HG03095 (cell line): ENCODE measurements around the gene LENG1.
"Not testable (repeated sequence)": the region's sequence is repeated elsewhere in the genome, so short reads cannot be mapped to it uniquely, and the experiment has no call there.

Source experiments
- ATAC-seq: cut with Tn5 transposase; IDR thresholded peaks from one replicate; pipeline ENCODE4 v1.9.1; 2021; ENCODE audit warnings: moderate library complexity; ENCODE audit not compliant: unreplicated experiment

LENG1 gene

GRCh38 chr19:54189735-54190502 is 30.4 kb upstream of the LENG1 start:
- ATAC-seq, result peak; percentile 40

- peak; percentile 10 for ATAC-seq
Measured at GRCh38 chr19:54189145-54189734, 29.7 kb upstream of the LENG1 start, which contains the start of gene MBOAT7. TSS of gene MBOAT7 (minus strand) at chr19:54189580. CDS start at chr19:54188508, 1,072 bp downstream.

- ATAC-seq, result no peak
Measured at GRCh38 chr19:54188215-54188871, 28.8 kb upstream of the LENG1 start.

- ATAC-seq, result no peak
Measured at GRCh38 chr19:54186934-54187381, 27.4 kb upstream of the LENG1 start.

GRCh38 chr19:54186351-54186750 is 26.8 kb upstream of the LENG1 start:
- no peak for ATAC-seq

- no peak for ATAC-seq
Measured at GRCh38 chr19:54183431-54183830, 23.9 kb upstream of the LENG1 start.

- not testable (repeated sequence) for ATAC-seq
Measured at GRCh38 chr19:54181894-54182293, 22.4 kb upstream of the LENG1 start.

- ATAC-seq, result no peak
Measured at GRCh38 chr19:54180691-54181091, 21.2 kb upstream of the LENG1 start.

- no peak for ATAC-seq
Measured at GRCh38 chr19:54179921-54180461, 20.5 kb upstream of the LENG1 start.

GRCh38 chr19:54179262-54179852 is 19.8 kb upstream of the LENG1 start:
- no peak for ATAC-seq

GRCh38 chr19:54178581-54179261 is 19.2 kb upstream of the LENG1 start:
- ATAC-seq, result no peak

- ATAC-seq, result no peak
Measured at GRCh38 chr19:54173951-54174834, 14.7 kb upstream of the LENG1 start.

GRCh38 chr19:54173359-54173699 is 13.8 kb upstream of the LENG1 start:
- ATAC-seq, result no peak

- no peak for ATAC-seq
Measured at GRCh38 chr19:54172471-54173358, 13.2 kb upstream of the LENG1 start, which contains the start of gene TMC4. TSS of gene TMC4 (minus strand) at chr19:54173160. CDS start at chr19:54173117, 43 bp downstream.

GRCh38 chr19:54171736-54172431 is 12.4 kb upstream of the LENG1 start:
- ATAC-seq, result not testable (repeated sequence)

GRCh38 chr19:54169149-54169740 is 9.7 kb upstream of the LENG1 start:
- ATAC-seq, result no peak

- no peak for ATAC-seq
Measured at GRCh38 chr19:54168174-54168917, 8.8 kb upstream of the LENG1 start.
